Measurements from ENCODE around the gene CTRB2.

The CTRB2 gene

GRCh38 chr16:75203667-75204409, 3.1 kb downstream of the CTRB2 start:
- DNase-seq, result no peak

GRCh38 chr16:75203096-75203495, 3.9 kb downstream of the CTRB2 start:
- DNase-seq, result no peak

DNA sequence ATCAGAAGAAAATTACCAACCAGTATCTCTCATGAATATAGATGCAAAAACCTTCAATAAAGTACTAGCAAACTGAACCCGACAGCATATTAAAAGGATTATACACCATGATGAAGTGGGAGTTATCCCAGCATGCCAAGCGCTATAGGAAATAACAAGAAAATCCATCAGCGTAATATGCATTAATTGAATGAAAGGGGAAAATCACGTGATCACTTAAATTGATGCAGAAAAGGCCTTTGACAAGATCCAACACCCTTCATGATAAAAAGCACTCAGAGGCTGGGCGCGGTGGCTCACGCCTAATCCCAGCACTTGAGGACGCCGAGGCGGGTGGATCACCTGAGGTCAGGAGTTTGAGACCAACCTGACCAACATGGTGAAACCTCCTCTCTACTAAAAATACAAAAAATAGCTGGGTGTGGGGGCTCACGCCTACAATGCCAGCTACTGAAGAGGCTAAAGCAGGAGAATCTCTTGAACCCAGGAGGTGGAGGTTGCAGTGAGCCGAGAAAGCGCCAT, 4.8 kb downstream of the CTRB2 start:
- no peak for DNase-seq

- no peak for DNase-seq
Measured at GRCh38 chr16:75198135-75198600, 8.8 kb downstream of the CTRB2 start.

- DNase-seq, result no peak
Measured at GRCh38 chr16:75197522-75198134, 9.3 kb downstream of the CTRB2 start.

DNA sequence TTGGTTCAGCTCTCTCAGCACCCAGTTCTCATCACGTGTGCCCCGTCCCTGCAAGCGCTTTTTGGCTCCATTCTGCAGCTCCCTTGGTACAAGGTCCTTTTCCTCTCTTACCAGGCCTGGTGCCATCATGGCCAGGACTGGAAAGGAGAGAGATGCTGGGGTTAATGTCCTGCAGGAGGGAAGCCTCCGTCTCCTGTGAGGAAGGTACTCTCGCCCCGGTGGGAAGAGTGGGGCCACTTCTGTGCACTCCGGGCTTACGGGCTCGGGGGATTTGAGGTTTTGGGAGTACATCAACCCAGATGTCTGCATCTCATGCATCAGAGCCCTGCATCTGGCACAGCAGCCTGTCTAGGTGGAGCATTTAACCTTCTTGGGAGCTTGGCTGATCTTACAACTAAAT, 10.1 kb downstream of the CTRB2 start:
- DNase-seq, result no peak

GRCh38 chr16:75195811-75196790, 10.9 kb downstream of the CTRB2 start:
- DNase-seq, result no peak

DNA sequence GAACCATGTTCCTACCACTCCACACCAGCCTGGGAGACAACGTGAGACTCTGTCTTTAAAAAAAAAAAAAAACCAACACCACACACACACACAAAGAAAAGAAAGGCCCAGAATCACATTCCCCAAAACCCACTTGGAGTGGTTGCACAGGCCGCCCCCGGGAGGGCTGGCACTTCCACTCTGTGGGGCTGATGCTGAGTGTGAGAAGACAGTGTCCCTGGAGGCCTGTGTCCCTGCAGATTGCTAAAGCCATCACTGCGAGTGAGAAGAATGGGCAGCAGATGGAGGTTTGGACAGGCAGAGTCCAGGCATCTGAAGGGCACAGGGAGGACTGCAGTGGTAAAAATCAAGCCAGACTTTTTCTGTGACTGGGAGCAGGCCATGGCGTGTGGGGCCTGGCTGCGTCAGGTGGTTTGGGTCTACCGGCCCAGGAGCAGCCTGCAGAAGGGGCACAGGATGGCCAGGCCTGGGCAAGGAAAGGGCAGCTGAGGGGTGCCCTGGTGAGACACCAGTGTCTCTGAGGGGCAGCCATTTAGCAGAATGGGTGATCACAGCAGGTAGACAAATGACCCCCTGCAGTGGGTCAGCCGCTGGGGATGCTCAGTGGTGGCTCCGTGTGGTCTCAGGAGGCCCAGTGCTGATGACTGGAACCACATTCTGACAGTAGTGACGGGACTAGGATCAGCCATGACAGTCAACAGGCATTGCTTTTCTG, 13.1 kb downstream of the CTRB2 start:
- DNase-seq, result no peak

GRCh38 chr16:75193265-75193650, 13.7 kb downstream of the CTRB2 start:
- no peak for DNase-seq

- DNase-seq, result no peak
Measured at GRCh38 chr16:75192606-75193264, 14.2 kb downstream of the CTRB2 start.

GRCh38 chr16:75189638-75190245, 17.2 kb downstream of the CTRB2 start:
- no peak for DNase-seq

- no peak for DNase-seq
Measured at GRCh38 chr16:75188832-75189477, 18.0 kb downstream of the CTRB2 start.

DNA sequence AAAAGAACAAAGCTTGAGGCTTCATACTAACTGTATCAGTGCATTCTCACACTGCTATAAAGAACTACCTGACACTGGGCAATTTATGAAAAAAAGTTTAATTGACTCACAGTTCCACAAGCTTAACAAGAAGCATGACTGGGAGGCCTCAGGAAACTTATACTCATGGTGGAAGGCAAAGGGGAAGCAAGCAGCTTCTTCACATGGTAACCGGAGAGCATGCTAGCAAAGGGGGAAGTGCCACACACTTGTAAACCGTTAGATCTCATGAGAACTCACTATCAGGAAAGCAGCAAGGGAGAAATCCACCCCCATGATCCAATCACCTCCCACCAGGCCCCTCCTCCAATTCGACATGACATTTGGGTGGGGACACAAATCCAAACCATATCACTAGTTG, 25.3 kb downstream of the CTRB2 start:
- no peak for DNase-seq

DNA sequence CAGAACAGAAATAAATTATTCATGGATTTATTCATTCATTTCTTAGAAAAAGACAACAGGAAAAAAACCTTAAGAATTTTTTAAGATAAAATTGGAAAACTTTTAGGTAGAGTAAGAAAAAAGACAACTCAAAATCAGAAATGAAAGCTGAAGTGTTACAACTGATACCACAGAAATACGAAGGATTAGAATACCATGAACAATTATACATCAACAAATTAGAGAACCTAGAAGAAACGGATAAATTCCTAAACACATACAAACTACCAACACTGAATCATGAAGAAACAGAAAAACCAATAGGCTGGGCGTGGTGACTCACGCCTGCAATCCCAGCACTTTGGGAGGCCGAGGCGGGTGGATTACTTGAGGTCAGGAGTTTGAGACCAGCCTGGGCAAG, 27.8 kb downstream of the CTRB2 start:
- DNase-seq, result no peak

- no peak for DNase-seq
Measured at GRCh38 chr16:75176926-75177325, 30.0 kb downstream of the CTRB2 start.

DNA sequence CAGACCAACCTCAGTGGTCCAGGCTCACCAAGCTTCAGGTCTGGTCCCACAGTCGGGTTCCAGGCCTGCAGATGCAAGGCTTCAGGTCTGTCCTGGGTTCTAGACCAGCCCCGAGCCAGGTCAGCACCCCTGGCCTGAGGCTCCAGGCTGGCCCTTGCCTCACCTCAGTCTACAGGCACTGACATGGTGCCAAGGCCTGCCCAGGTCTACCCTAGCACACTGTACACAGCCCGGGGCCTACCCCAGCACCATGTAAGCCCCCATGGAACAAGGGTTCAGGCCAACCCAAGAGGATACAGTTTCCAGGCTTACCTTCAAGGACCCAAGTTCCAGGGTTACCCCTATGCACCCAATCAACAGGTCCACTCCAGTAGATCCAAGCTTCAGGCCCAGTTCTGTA, 31.9 kb downstream of the CTRB2 start:
- no peak for DNase-seq

- DNase-seq, result no peak
Measured at GRCh38 chr16:75172578-75172977, 34.4 kb downstream of the CTRB2 start.

DNA sequence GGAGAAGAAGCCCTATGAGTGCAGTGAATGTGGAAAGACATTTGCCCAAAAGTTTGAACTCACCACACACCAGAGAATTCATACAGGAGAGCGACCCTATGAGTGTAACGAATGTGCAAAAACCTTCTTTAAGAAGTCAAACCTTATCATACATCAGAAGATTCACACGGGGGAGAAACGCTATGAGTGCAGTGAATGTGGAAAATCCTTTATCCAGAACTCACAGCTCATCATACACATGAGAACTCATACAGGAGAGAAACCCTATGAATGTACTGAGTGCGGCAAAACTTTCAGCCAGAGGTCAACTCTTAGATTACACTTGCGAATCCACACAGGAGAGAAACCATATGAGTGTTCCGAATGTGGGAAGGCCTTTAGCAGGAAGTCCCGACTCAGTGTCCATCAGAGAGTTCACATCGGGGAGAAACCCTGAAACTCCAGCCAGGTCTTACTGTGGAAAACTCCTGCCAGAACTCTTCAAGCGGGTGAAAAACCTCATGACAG, 37.0 kb downstream of the CTRB2 start:
- no peak for DNase-seq

GRCh38 chr16:75160386-75160785, 46.6 kb downstream of the CTRB2 start:
- no peak for DNase-seq
